Vagina (tissue), 2 donors: ENCODE data around the gene ZNF841.

Source experiments
- POLR2AphosphoS5 ChIP-seq, 2 donors: sonication (generic); formaldehyde crosslinking; IDR thresholded peaks; one replicate each; pipeline ENCODE4 v1.9.0; 2017; ENCODE audit warnings: antibody characterized with exemption in 2 of 2, mild to moderate bottlenecking in 2 of 2, low read depth in 1 of 2; ENCODE audit not compliant: insufficient read depth in 1 of 2
- TF ChIP-seq, protein P1 (sequence below), 3 experiments: fragments of 450-650 bp in 2 of 3; fragments of 200-600 bp in 1 of 3; sonication (generic) in 1 of 3; IDR thresholded peaks; one replicate each; pipeline ENCODE4 v1.5.1; 2017 to 2019; ENCODE audit warnings: antibody characterized with exemption in 3 of 3, mild to moderate bottlenecking in 2 of 3, moderate library complexity in 2 of 3

DNA sequence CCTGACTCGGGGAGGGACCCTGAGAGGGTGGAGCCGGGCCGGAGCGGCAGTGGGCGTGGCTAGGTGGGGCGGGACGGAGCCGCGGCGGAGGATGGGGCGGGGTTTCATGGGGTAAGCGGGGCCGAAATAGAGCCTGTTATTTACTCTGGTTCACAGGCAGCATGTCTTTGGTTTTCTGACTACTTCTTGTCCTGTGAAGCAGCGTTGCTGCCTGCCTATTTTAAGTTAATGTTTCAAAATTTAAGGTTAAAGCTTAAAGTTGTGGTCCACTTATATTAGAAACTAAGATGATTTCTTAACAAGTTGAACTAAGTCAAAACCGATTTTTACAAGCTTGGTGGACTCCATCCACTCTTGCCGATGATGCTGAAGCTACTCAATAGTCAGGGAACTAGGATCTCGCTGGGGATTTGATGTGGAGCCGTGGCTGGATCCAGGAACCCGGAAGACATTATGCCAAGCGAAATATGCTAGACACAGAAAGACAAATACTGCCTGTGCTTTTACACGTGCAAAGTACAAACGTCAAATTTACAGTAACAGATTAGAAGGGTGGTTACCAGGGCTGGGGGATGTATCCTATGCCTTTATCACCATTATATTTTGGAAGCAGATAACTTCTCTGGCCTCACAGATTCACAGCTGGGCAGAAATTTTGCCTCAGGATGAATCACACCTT lies 44.6 kb upstream of the ZNF841 start:
- TF ChIP-seq, protein P1, sequence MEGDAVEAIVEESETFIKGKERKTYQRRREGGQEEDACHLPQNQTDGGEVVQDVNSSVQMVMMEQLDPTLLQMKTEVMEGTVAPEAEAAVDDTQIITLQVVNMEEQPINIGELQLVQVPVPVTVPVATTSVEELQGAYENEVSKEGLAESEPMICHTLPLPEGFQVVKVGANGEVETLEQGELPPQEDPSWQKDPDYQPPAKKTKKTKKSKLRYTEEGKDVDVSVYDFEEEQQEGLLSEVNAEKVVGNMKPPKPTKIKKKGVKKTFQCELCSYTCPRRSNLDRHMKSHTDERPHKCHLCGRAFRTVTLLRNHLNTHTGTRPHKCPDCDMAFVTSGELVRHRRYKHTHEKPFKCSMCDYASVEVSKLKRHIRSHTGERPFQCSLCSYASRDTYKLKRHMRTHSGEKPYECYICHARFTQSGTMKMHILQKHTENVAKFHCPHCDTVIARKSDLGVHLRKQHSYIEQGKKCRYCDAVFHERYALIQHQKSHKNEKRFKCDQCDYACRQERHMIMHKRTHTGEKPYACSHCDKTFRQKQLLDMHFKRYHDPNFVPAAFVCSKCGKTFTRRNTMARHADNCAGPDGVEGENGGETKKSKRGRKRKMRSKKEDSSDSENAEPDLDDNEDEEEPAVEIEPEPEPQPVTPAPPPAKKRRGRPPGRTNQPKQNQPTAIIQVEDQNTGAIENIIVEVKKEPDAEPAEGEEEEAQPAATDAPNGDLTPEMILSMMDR (IDR thresholded peaks at IDR 0.05): no peak
- no peak for TF ChIP-seq POLR2AphosphoS5 (IDR thresholded peaks at IDR 0.05; ENCODE audit: insufficient read depth in 1 of 2, low read depth in 1 of 2)
